C4-2B (cell line): ENCODE measurements around the gene SCAF1.

Experiments
- ZFX ChIP-seq: fragments of 450-650 bp; IDR thresholded peaks from 2 replicates; pipeline ENCODE4 v1.6.1; 2017
- TF ChIP-seq, protein P1 (sequence below): fragments of 450-650 bp; conservative IDR thresholded peaks from 2 replicates; pipeline ENCODE4 v1.5.1; 2017; ENCODE audit warnings: mild to moderate bottlenecking

- TF ChIP-seq, protein P1, sequence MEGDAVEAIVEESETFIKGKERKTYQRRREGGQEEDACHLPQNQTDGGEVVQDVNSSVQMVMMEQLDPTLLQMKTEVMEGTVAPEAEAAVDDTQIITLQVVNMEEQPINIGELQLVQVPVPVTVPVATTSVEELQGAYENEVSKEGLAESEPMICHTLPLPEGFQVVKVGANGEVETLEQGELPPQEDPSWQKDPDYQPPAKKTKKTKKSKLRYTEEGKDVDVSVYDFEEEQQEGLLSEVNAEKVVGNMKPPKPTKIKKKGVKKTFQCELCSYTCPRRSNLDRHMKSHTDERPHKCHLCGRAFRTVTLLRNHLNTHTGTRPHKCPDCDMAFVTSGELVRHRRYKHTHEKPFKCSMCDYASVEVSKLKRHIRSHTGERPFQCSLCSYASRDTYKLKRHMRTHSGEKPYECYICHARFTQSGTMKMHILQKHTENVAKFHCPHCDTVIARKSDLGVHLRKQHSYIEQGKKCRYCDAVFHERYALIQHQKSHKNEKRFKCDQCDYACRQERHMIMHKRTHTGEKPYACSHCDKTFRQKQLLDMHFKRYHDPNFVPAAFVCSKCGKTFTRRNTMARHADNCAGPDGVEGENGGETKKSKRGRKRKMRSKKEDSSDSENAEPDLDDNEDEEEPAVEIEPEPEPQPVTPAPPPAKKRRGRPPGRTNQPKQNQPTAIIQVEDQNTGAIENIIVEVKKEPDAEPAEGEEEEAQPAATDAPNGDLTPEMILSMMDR, result no peak
- no peak for TF ChIP-seq ZFX
Observed at GRCh38 chr19:49645995-49646394, 4.0 kb downstream of the SCAF1 start.
